ENCODE results near the gene CDH10. TPM values are rescaled to one million over a fixed set of nuclear protein-coding genes. Genes with fewer than 3 reads are reported as not detected.

Gene CDH10
- total and polyA plus RNA-seq, 9 of the 15 experiments (the other 6 are each of a cell fraction or from before 2014, with no cell fraction given) = not detected

GRCh38 chr5:24616566-24616965, 28.2 kb downstream of the CDH10 start:
- Histone ChIP-seq H3K36me3 (ENCODE audit: control insufficient read depth, insufficient read depth, low read length) (no peaks in the 10 kb centered on the region), H3K9me1 (ENCODE audit: control insufficient read depth, insufficient read depth, low read length) (no peaks in the 10 kb centered on the region), H3K27ac (ENCODE audit: extremely low read depth, low read depth, low read length) (no peak overlapping the region), H3K9ac (ENCODE audit: insufficient read depth in 1 of 2, low read depth in 2 of 2, low read length in 2 of 2) (no peak overlapping the region), H2AFZ (ENCODE audit: low read depth, low read length) (no peak overlapping the region), H3K27me3 (ENCODE audit: control insufficient read depth in 2 of 2, insufficient read depth in 2 of 2, low read length in 2 of 2) (no peaks in the 10 kb centered on the region), H3K9me3 (replicated peaks; ENCODE audit: control insufficient read depth, insufficient read depth, low read depth, low read length) (no peaks in the 10 kb centered on the region), H3K4me1 (replicated peaks in 1 of 2; ENCODE audit: control insufficient read depth in 2 of 2, insufficient read depth in 2 of 2, low read length in 2 of 2) (no peaks in the 10 kb centered on the region), H3K4me3 (no peak overlapping the region), H3K79me2 (ENCODE audit: control insufficient read depth, insufficient read depth, low read length) (no peaks in the 10 kb centered on the region), H4K20me1 (replicated peaks; ENCODE audit: control insufficient read depth, insufficient read depth, low read length) (no peaks in the 10 kb centered on the region), H3K4me2 (ENCODE audit: insufficient read depth, low read length) (no peak overlapping the region)
- no TSS peak for BruUV-seq (replicated peaks)
- WGBS (ENCODE audit: insufficient coverage, low coverage, missing lambda C conversion rate) = 0% methylated on average over 1 of the region's 1 CpG
- no peak for FAIRE-seq
- DNase-seq (ENCODE audit: extremely low read depth in 1 of 4, low spot score in 3 of 4) = no peak
- ChIA-PET POLR2A (no interaction called here), CTCF (ENCODE audit: low intra/inter-chr PET ratio) (no interaction called here)
- no peak for ATAC-seq
- in situ Hi-C loops (cut with MboI) = no loop called here
- intact Hi-C loops (cut with micrococcal nuclease) = no loop called here
- TF ChIP-seq ELF1 (tag; IDR thresholded peaks at IDR 0.05) (no peak), BRD9 (IDR thresholded peaks at IDR 0.05; ENCODE audit: low read depth, partially characterized antibody) (no peak), ZFP30 (CRISPR knock-in tag; IDR thresholded peaks at IDR 0.05; ENCODE audit: borderline replicate concordance) (no peak), CREBBP (IDR thresholded peaks at IDR 0.05; ENCODE audit: low read depth, low read length) (no peak), FOXJ2 (tag; IDR thresholded peaks at IDR 0.05) (no peak), ZNF41 (CRISPR knock-in tag; conservative IDR thresholded peaks at IDR 0.05) (no peak), CSDE1 (IDR thresholded peaks at IDR 0.05) (no peak), LEF1 (IDR thresholded peaks at IDR 0.05) (no peak), HLTF (IDR thresholded peaks at IDR 0.05) (no peak), ZNF395 (CRISPR knock-in tag; IDR thresholded peaks at IDR 0.05) (no peak), MLLT1 (IDR thresholded peaks at IDR 0.05) (no peak), ILK (tag; IDR thresholded peaks at IDR 0.05; ENCODE audit: borderline replicate concordance, low read depth) (no peak), ZNF696 (CRISPR knock-in tag; conservative IDR thresholded peaks at IDR 0.05) (no peak), DMBX1 (CRISPR knock-in tag; IDR thresholded peaks at IDR 0.05; ENCODE audit: borderline replicate concordance) (no peak), SMAD4 (CRISPR knock-in tag; conservative IDR thresholded peaks at IDR 0.05) (no peak)
- TF ChIP-seq, protein P1, sequence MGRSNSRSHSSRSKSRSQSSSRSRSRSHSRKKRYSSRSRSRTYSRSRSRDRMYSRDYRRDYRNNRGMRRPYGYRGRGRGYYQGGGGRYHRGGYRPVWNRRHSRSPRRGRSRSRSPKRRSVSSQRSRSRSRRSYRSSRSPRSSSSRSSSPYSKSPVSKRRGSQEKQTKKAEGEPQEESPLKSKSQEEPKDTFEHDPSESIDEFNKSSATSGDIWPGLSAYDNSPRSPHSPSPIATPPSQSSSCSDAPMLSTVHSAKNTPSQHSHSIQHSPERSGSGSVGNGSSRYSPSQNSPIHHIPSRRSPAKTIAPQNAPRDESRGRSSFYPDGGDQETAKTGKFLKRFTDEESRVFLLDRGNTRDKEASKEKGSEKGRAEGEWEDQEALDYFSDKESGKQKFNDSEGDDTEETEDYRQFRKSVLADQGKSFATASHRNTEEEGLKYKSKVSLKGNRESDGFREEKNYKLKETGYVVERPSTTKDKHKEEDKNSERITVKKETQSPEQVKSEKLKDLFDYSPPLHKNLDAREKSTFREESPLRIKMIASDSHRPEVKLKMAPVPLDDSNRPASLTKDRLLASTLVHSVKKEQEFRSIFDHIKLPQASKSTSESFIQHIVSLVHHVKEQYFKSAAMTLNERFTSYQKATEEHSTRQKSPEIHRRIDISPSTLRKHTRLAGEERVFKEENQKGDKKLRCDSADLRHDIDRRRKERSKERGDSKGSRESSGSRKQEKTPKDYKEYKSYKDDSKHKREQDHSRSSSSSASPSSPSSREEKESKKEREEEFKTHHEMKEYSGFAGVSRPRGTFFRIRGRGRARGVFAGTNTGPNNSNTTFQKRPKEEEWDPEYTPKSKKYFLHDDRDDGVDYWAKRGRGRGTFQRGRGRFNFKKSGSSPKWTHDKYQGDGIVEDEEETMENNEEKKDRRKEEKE (IDR thresholded peaks at IDR 0.05; ENCODE audit: borderline replicate concordance in 1 of 2, control insufficient read depth in 1 of 2, low read depth in 2 of 2, low read length in 1 of 2) = no peak
- TF ChIP-seq, protein P2, sequence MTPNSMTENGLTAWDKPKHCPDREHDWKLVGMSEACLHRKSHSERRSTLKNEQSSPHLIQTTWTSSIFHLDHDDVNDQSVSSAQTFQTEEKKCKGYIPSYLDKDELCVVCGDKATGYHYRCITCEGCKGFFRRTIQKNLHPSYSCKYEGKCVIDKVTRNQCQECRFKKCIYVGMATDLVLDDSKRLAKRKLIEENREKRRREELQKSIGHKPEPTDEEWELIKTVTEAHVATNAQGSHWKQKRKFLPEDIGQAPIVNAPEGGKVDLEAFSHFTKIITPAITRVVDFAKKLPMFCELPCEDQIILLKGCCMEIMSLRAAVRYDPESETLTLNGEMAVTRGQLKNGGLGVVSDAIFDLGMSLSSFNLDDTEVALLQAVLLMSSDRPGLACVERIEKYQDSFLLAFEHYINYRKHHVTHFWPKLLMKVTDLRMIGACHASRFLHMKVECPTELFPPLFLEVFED (CRISPR knock-in tag; conservative IDR thresholded peaks at IDR 0.05) = no peak

All from K562 (cell line).